Heart right ventricle (tissue), 16 donors: ENCODE data around the gene CSNK1A1. TPM values are rescaled to one million over a fixed set of nuclear protein-coding genes. Genes with fewer than 3 reads are reported as not detected.

Source experiments
- ATAC-seq, 8 donors: fragments of 200-7000 bp; cut with Tn5 transposase; one replicate each; pipeline ENCODE4 v1.9.1; 2020; ENCODE audit warnings: mild to moderate bottlenecking in 8 of 8, moderate library complexity in 8 of 8, moderate number of reproducible peaks in 1 of 8
- DNase-seq, 2 donors: peaks; one replicate each; pipeline ENCODE4 v3.0.0-alpha.2; 2020
- H3K27ac ChIP-seq, 10 donors: fragments of 200-600 bp; sonication (generic) in 2 of 10; one replicate each; pipeline versions ENCODE4 v1.5.0 to v1.8.0; 2020 to 2022; ENCODE audit warnings: mild to moderate bottlenecking in 3 of 10
- H3K27me3 ChIP-seq, 7 donors: fragments of 200-600 bp; one replicate each; pipeline ENCODE4 v1.8.0; 2021 to 2022; ENCODE audit warnings: mild to moderate bottlenecking in 2 of 7
- H3K36me3 ChIP-seq, 9 donors: fragments of 200-600 bp; sonication (generic) in 1 of 9; one replicate each; pipeline versions ENCODE4 v1.5.0 to v1.8.0; 2020 to 2022; ENCODE audit warnings: mild to moderate bottlenecking in 2 of 9
- H3K4me1 ChIP-seq, 9 donors: fragments of 200-600 bp; sonication (generic) in 1 of 9; one replicate each; pipeline versions ENCODE4 v1.5.0 to v1.8.0; 2020 to 2022; ENCODE audit warnings: mild to moderate bottlenecking in 4 of 9
- H3K4me3 ChIP-seq, 10 donors: fragments of 200-600 bp; sonication (generic) in 2 of 10; one replicate each; pipeline versions ENCODE4 v1.5.0 to v1.8.0; 2020 to 2022; ENCODE audit warnings: mild to moderate bottlenecking in 7 of 10, moderate library complexity in 2 of 10
- H3K9me3 ChIP-seq, 11 donors: fragments of 200-600 bp in 10 of 11; sonication (generic) in 2 of 11; one replicate each; pipeline versions ENCODE4 v1.5.0 to v1.8.0; 2013 to 2022; ENCODE audit warnings: mild to moderate bottlenecking in 2 of 11, control low read depth in 1 of 11, moderate library complexity in 1 of 11
- CTCF ChIP-seq, 9 donors: fragments of 200-600 bp; sonication (generic) in 2 of 9; IDR thresholded peaks; one replicate each; pipeline versions ENCODE4 v1.5.0 to v1.8.0; 2021 to 2022; ENCODE audit warnings: antibody characterized with exemption in 9 of 9, mild to moderate bottlenecking in 5 of 9, moderate library complexity in 1 of 9
- WGBS, 2 donors: extraction: QIAGEN DNeasy Blood & Tissue Kit; methylation state at CpG; one replicate each; pipeline ENCODE4 v1.1.7; 2013; ENCODE audit warnings: inconsistent platforms in 1 of 2; 5-methylcytosine and 5-hydroxymethylcytosine counted together
- intact Hi-C, 10 donors: fragments of 100-400 bp; cut with DNase I; formaldehyde crosslinking; loops; one replicate each; pipeline versions ENCODE4 v1.11.1 to v1.14.2; 2022
- polyA plus RNA-seq, 2 donors: library from polyadenylated mRNA; stranded (reverse); fragments of 200-250 nt; gene quantifications; one replicate each; pipeline ENCODE4 v1.2.3, GENCODE V29; 2013
- total RNA-seq, 10 donors: library from RNA; stranded (reverse); fragmentation: NEBNext Ultra II Directional in 3 of 10; extraction: Animal tissue kit (Norgen Biotek cat#: 25700) in 3 of 10; gene quantifications; one replicate each; pipeline versions ENCODE4 v1.2.1 to v1.2.4, GENCODE V29; 2021 to 2023
- donor health status: Arrhythmogenic right ventricular cardiomyopathy.
- donor health status: ischemic (EF 13 %, LVEDD 7.1; RV severe dilation, severe dysfunction).
- donor health status: healthy with polysubstance abuse.
- donor health status: DM: no; HTN: yes; CAD: no.
- donor health status: DM: no; HTN: no; CAD: no.
- donor health status: ischemic (EF 25% LVEDD 6.9; RV normal size, moderate dysfunction).
- donor health status: ischemic (EF 25% LVEDD 5.7; RV mildly dilated, moderate dysfunction).
- donor health status: healthy.
- donor health status: DM: yes; HTN: yes; CAD: no.
- donor health status: Ischemic cardiomyopathy.
- donor health status: ischemic (EF 35%, LVEDD 5.7; RV mildly dilated, moderate dysfunction).
- donor health status: nonischemic (EF 11% LVEDD 7.7; RV severe dilation, severe dysfunction).
- donor health status: DM: yes; HTN: yes; CAD: no.
- donor health status: PGD.
- donor health status: ischemic (EF 29% LVEDD 5.4; RV normal size, mild dysfunction).
- donor health status: nonischemic (EF 23%, LVEDD 6.1; RV moderate dilation, normal function).

The CSNK1A1 gene
- total and polyA plus RNA-seq, 12 donors, result 47.9 to 363 (median 212) TPM

GRCh38 chr5:149498724-149499336 is 52.4 kb downstream of the CSNK1A1 start:
- ATAC-seq (no peak), DNase-seq (no peak)
- Histone ChIP-seq H3K27ac (peak overlapping the region in 2 of 10 donors; percentile 46 to 75), H3K36me3 (peaks cover 0 to 100% (median 37%) of the 10 kb centered on the region in 9 donors), H3K4me3 (no peak overlapping the region), H3K9me3 (no peaks in the 10 kb centered on the region), H3K27me3 (no peaks in the 10 kb centered on the region), H3K4me1 (peaks cover 5 to 32% (median 12%) of the 10 kb centered on the region in 9 donors)
- whole genome bisulfite sequencing, 2 donors, result 76 to 84% methylated on average over 1 of the region's 1 CpG
- intact Hi-C loops, result loop anchor here in 2 of 10 donors (10.0 kb wide), 1 partner anchor 56 kb away; the partner anchor contains the start of gene CSNK1A1 (in 2 of the 2)
- TF ChIP-seq CTCF (IDR thresholded peaks at IDR 0.05), result no peak

DNA sequence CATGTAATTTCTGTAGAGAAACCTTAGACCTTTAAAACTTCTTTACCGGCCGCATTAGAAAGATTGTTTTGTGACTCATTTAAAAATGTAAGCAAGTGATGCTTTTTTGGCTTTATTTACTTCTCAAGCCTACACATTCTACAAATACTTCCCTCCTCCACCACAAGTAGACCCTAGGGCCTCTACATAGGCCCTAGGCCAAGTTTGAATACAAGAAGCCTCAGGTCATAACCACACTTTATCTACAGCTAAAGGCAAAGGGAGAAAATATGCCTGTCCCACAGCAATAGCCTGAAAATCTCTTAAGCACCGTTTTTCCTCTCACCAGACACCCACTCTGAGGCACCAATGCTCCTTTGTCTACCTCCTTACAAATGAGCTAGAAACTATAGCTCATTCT is 53.9 kb downstream of the CSNK1A1 start:
- intact Hi-C loops, result loop anchor here in 2 of 10 donors (10.0 kb wide), 1 partner anchor 57 kb away; the partner anchor contains the start of gene CSNK1A1 (in 2 of the 2)
- H3K9me3 ChIP-seq, result no peaks in the 10 kb centered on the region
- peak in 4 of 8 donors; percentile 37 to 58 (median 38) for ATAC-seq
- DNase-seq, result no peak
- peaks cover 0 to 100% (median 30%) of the 10 kb centered on the region in 9 donors for H3K36me3 ChIP-seq
- 45 to 55% methylated on average over 3 of the region's 3 CpGs for WGBS, 2 donors
- no peak overlapping the region for H3K4me3 ChIP-seq
- H3K27ac ChIP-seq, result peak overlapping the region in 9 of 10 donors; percentile 22 to 75 (median 42)
- no peaks in the 10 kb centered on the region for H3K27me3 ChIP-seq
- peaks cover 5 to 32% (median 12%) of the 10 kb centered on the region in 9 donors for H3K4me1 ChIP-seq
- TF ChIP-seq CTCF (IDR thresholded peaks at IDR 0.05), result no peak

DNA sequence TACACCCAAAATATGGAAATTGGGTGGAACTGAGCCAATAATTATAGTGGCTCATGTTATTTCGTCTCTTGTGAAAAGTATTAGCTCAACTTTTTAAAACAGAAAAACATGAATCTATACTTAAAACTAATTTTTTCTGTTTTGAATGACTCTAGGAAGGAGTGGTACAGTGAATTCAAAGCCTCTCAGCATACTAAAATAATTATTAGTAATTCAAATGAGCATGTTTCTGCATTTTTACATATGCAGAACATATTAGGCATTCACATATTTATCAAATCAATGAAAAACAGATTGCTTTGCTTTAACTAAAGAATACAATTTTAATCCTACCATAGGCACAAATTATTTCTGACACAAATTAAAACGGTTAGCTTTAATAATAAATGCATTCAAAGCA is 54.3 kb downstream of the CSNK1A1 start:
- intact Hi-C loops, result loop anchor here in 2 of 10 donors (10.0 kb wide), 1 partner anchor 58 kb away; the partner anchor contains the start of gene CSNK1A1 (in 2 of the 2)
- Histone ChIP-seq H3K36me3 (peaks cover 0 to 97% (median 28%) of the 10 kb centered on the region in 9 donors), H3K4me3 (no peak overlapping the region), H3K9me3 (no peaks in the 10 kb centered on the region), H3K4me1 (peaks cover 5 to 36% (median 12%) of the 10 kb centered on the region in 9 donors), H3K27ac (peak overlapping the region in 7 of 10 donors; percentile 36 to 75 (median 58)), H3K27me3 (no peaks in the 10 kb centered on the region)
- no peak for ATAC-seq
- no peak for TF ChIP-seq CTCF (IDR thresholded peaks at IDR 0.05)
- 48 to 59% methylated on average over 2 of the region's 2 CpGs for WGBS, 2 donors
- no peak for DNase-seq

GRCh38 chr5:149496166-149496565 is 55.1 kb downstream of the CSNK1A1 start:
- H3K4me3 ChIP-seq, result no peak overlapping the region
- no peaks in the 10 kb centered on the region for H3K27me3 ChIP-seq
- DNase-seq (no peak), ATAC-seq (no peak)
- peaks cover 0 to 89% (median 21%) of the 10 kb centered on the region in 9 donors for H3K36me3 ChIP-seq
- intact Hi-C loops, result loop anchor here in 2 of 10 donors (10.0 kb wide), 1 partner anchor 59 kb away; the partner anchor contains the start of gene CSNK1A1 (in 2 of the 2)
- TF ChIP-seq CTCF (IDR thresholded peaks at IDR 0.05), result no peak
- H3K4me1 ChIP-seq, result peaks cover 5 to 43% (median 12%) of the 10 kb centered on the region in 9 donors
- WGBS, 2 donors, result 72 to 79% methylated on average over 1 of the region's 1 CpG
- peak overlapping the region in 5 of 10 donors; percentile 2 to 75 (median 58) for H3K27ac ChIP-seq
- H3K9me3 ChIP-seq, result no peaks in the 10 kb centered on the region
